NT2/D1 (cell line): ENCODE data around the gene FAM210B.

Experiments
- SUZ12 ChIP-seq: IDR thresholded peaks from 2 replicates; pipeline ENCODE4 v1.6.1; 2011; ENCODE audit not compliant: insufficient read length, insufficient read depth; ENCODE audit errors: extremely low read depth
- YY1 ChIP-seq: IDR thresholded peaks from 2 replicates; pipeline ENCODE4 v1.6.1; 2011; ENCODE audit not compliant: insufficient read length, insufficient read depth
- ZNF274 ChIP-seq: IDR thresholded peaks from 2 replicates; pipeline ENCODE4 v1.6.1; 2011; ENCODE audit warnings: mild to moderate bottlenecking, low read depth, low read length

GRCh38 chr20:56376331-56376730 lies 17.6 kb downstream of the FAM210B start:
- TF ChIP-seq ZNF274 (no peak), YY1 (no peak), SUZ12 (no peak)
